ENCODE measurements around the gene ANKFN1.

The ANKFN1 gene

DNA sequence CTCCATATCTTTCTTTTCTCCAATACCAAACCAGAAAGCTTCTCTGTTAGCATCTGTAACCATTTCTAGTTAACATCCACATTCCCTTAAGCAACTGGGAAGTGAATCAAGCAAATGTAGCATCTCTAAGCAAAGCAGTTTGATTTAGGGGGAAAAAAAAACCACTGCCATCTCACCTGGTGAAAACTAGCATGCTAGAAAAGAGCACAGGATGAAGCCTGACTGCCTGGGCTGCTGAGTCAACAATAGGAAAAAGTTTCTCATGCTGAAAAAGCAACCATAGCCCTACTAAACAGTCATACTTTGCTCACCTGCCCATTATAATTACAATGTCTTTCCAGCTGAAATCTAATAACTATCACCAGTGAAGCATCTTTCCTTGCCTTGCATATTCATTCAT, 139.3 kb downstream of the ANKFN1 start:
- H2AFZ ChIP-seq: no peak overlapping the region
- no peaks in the 10 kb centered on the region for H3K9me3 ChIP-seq (ENCODE audit: control insufficient read depth, low read length)
- H3K4me2 ChIP-seq (ENCODE audit: low read length): no peak overlapping the region
- no peak overlapping the region for H3K27ac ChIP-seq
- H3K9ac ChIP-seq: no peak overlapping the region
- no peaks in the 10 kb centered on the region for H3K27me3 ChIP-seq (ENCODE audit: control insufficient read depth, insufficient read depth, low read length)
- TF ChIP-seq CTCF (IDR thresholded peaks at IDR 0.05): no peak
- H3K36me3 ChIP-seq (ENCODE audit: control insufficient read depth, insufficient read depth, low read length): no peaks in the 10 kb centered on the region
- no peak overlapping the region for H3K4me3 ChIP-seq (ENCODE audit: low read depth, low read length)
- H3K79me2 ChIP-seq: no peaks in the 10 kb centered on the region
- no peaks in the 10 kb centered on the region for H3K4me1 ChIP-seq

DNA sequence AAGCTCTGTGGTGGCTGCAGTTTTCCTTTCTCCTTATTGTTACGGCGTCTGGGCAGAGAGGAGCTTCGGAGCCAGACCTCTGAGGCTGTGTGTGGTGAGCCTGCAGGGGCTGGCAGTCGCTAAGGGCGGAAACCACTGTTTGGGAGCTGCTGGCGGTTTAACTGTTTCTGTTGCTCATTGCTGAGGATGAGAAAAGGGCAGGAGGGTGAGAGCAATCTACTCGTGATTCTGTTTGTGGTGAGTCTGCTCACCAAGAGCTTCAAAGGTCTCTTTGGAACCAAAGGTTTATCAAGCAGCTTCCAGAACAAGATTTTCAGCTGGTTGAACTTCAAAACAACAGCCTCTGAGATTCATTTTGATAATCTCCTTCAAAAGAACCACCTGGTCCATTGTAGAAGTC, 143.9 kb downstream of the ANKFN1 start:
- Histone ChIP-seq H3K9me3 (ENCODE audit: control insufficient read depth, low read length) (no peaks in the 10 kb centered on the region), H3K36me3 (ENCODE audit: control insufficient read depth, insufficient read depth, low read length) (no peaks in the 10 kb centered on the region), H3K4me1 (no peaks in the 10 kb centered on the region), H2AFZ (no peak overlapping the region), H3K9ac (no peak overlapping the region), H3K4me2 (ENCODE audit: low read length) (no peak overlapping the region), H3K4me3 (ENCODE audit: low read depth, low read length) (no peak overlapping the region), H3K79me2 (no peaks in the 10 kb centered on the region), H3K27me3 (ENCODE audit: control insufficient read depth, insufficient read depth, low read length) (no peaks in the 10 kb centered on the region), H3K27ac (no peak overlapping the region)
- TF ChIP-seq CTCF (IDR thresholded peaks at IDR 0.05): no peak

DNA sequence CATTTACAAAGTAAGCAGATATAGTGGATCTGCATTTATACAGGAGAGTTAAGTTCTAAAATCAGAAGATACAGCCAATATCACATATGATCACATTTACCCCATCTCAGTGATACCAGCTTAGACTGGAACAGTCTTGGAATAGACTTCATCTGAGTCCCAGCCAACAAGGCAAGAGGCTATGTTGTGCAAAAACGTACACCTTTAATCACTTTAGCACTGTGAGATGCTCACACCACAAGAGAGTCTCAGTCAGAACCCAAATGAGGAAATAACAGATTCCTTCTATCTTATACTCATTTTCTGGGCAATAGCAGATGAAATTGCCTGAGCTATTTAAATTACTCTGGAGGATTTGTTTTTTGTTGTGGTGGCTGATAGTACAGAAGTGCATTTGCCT, 145.6 kb downstream of the ANKFN1 start:
- no peak overlapping the region for H3K9ac ChIP-seq
- no peaks in the 10 kb centered on the region for H3K36me3 ChIP-seq (ENCODE audit: control insufficient read depth, insufficient read depth, low read length)
- no peak for TF ChIP-seq CTCF (IDR thresholded peaks at IDR 0.05)
- H3K4me3 ChIP-seq (ENCODE audit: low read depth, low read length): no peak overlapping the region
- H3K4me2 ChIP-seq (ENCODE audit: low read length): no peak overlapping the region
- H3K4me1 ChIP-seq: no peaks in the 10 kb centered on the region
- no peaks in the 10 kb centered on the region for H3K27me3 ChIP-seq (ENCODE audit: control insufficient read depth, insufficient read depth, low read length)
- H3K27ac ChIP-seq: no peak overlapping the region
- no peaks in the 10 kb centered on the region for H3K9me3 ChIP-seq (ENCODE audit: control insufficient read depth, low read length)
- no peaks in the 10 kb centered on the region for H3K79me2 ChIP-seq
- no peak overlapping the region for H2AFZ ChIP-seq

DNA sequence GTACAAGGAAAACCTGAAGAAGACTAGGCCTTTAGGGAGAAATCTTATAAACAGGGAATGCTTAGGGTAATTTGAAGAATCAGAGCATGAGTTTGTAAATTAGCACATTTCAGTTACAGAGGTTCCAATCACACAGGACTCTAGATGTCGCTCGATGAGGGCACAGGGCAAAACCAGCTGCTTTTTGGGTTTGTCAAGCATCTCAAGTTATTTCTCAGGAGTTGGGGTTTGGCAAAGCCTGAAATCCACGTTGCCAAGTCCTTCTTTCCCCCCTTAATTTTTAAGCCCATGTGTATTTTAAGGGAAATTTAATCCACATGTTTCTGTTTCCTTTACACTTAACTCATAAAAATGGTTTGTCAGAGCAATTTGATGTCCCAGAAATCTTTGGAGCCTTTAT, 146.9 kb downstream of the ANKFN1 start:
- no peaks in the 10 kb centered on the region for H3K27me3 ChIP-seq (ENCODE audit: control insufficient read depth, insufficient read depth, low read length)
- H3K9me3 ChIP-seq (ENCODE audit: control insufficient read depth, low read length): no peaks in the 10 kb centered on the region
- no peaks in the 10 kb centered on the region for H3K79me2 ChIP-seq
- H3K4me1 ChIP-seq: no peaks in the 10 kb centered on the region
- no peaks in the 10 kb centered on the region for H3K36me3 ChIP-seq (ENCODE audit: control insufficient read depth, insufficient read depth, low read length)
- H3K4me2 ChIP-seq (ENCODE audit: low read length): no peak overlapping the region
- H2AFZ ChIP-seq: no peak overlapping the region
- no peak for TF ChIP-seq CTCF (IDR thresholded peaks at IDR 0.05)
- H3K27ac ChIP-seq: no peak overlapping the region
- no peak overlapping the region for H3K4me3 ChIP-seq (ENCODE audit: low read depth, low read length)
- no peak overlapping the region for H3K9ac ChIP-seq

DNA sequence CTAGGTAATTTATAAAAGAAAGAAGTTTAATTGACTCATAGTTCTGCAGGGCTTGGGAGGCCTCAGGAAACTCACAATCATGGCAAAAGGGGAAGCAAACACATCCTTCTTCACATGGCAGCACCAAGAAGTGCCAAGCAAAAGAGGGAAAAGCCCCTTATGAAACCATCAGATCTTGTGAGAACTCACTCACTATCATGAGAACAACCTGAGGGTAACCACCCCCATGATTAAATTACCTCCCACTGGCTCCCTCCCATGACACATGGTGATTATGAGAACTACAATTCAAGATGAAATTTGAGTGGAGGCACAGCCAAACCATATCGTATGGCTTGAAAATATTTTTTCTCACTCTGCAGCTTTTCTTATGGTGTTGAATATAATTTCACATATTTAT, 151.7 kb downstream of the ANKFN1 start:
- Histone ChIP-seq H3K9me3 (ENCODE audit: control insufficient read depth, low read length) (no peaks in the 10 kb centered on the region), H3K4me3 (ENCODE audit: low read depth, low read length) (no peak overlapping the region), H3K27me3 (ENCODE audit: control insufficient read depth, insufficient read depth, low read length) (no peaks in the 10 kb centered on the region), H3K36me3 (ENCODE audit: control insufficient read depth, insufficient read depth, low read length) (no peaks in the 10 kb centered on the region), H3K9ac (no peak overlapping the region), H2AFZ (no peak overlapping the region), H3K4me1 (no peaks in the 10 kb centered on the region), H3K27ac (no peak overlapping the region), H3K79me2 (no peaks in the 10 kb centered on the region), H3K4me2 (ENCODE audit: low read length) (no peak overlapping the region)
- TF ChIP-seq CTCF (IDR thresholded peaks at IDR 0.05): no peak

Measured in parathyroid adenoma (tissue), 2 donors.